ENCODE data around the gene CST7. TPM values are rescaled to one million over a fixed set of nuclear protein-coding genes. Genes with fewer than 3 reads are reported as not detected.

CST7 gene
- total RNA-seq, 2 donors from 2014 or later: not detected

GRCh38 chr20:24989162-24989561 lies 40.1 kb downstream of the CST7 start:
- H3K27me3 Mint-ChIP-seq (ENCODE audit: insufficient read depth): no peaks in the 10 kb centered on the region
- Histone ChIP-seq H3K27ac (ENCODE audit: low read depth, low read length) (no peak overlapping the region), H3K36me3 (ENCODE audit: control insufficient read depth, insufficient read depth, low read length) (peaks cover 5% of the 10 kb centered on the region), H3K9me3 (ENCODE audit: control insufficient read depth, low read length) (no peaks in the 10 kb centered on the region), H3K27me3 (ENCODE audit: control insufficient read depth, insufficient read depth, low read length, poor library complexity, severe bottlenecking) (no peaks in the 10 kb centered on the region), H3K4me1 (ENCODE audit: control insufficient read depth, insufficient read depth, low read length) (peaks cover 5% of the 10 kb centered on the region), H3K4me3 (ENCODE audit: low read length) (no peak overlapping the region), H3K9ac (ENCODE audit: extremely low read depth, low read length, poor library complexity, severe bottlenecking) (no peak overlapping the region)
- no peak overlapping the region for H3K27ac Mint-ChIP-seq
- no peaks in the 10 kb centered on the region for H3K9me3 Mint-ChIP-seq
- WGBS, 2 experiments (ENCODE audit: insufficient coverage in 1 of 2, insufficient read length in 1 of 2): 94 to 100% methylated on average over 2 to 3 of the region's 3 CpGs
- TF ChIP-seq CTCF (conservative IDR thresholded peaks at IDR 0.05): no peak
- H3K36me3 Mint-ChIP-seq (ENCODE audit: low read depth): no peaks in the 10 kb centered on the region
- H3K4me3 Mint-ChIP-seq: no peak overlapping the region
- H3K4me1 Mint-ChIP-seq: peaks cover 14% of the 10 kb centered on the region
- DNase-seq: peak; percentile 17

DNA sequence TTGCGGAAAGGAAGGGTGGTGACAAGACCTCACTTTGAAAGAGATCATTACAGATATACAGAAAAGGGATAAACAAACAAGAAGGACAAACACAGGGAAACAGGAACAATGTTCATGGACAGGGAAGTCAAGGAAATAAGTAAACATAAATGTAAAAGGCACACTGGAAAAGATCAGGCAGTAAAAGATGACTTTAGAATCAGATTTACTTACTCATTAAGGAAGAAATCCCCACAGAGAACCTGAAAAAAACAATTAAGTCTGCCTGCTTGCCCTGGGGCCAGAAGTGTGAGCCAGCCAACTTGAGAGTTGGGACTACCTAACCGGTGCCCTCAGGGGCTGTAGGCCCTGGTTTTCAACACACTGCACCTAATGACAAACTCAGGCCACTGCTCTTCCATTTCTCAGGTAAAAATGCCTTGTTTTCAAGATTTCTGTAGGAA lies 41.8 kb downstream of the CST7 start:
- H3K4me1 ChIP-seq (ENCODE audit: control insufficient read depth, insufficient read depth, low read length): peaks cover 5% of the 10 kb centered on the region
- no peak for TF ChIP-seq CTCF (conservative IDR thresholded peaks at IDR 0.05)
- WGBS, 2 experiments (ENCODE audit: insufficient coverage in 1 of 2, insufficient read length in 1 of 2): 66 to 77% methylated on average over 2 of the region's 2 CpGs
- no peak overlapping the region for H3K9ac ChIP-seq (ENCODE audit: extremely low read depth, low read length, poor library complexity, severe bottlenecking)
- H3K27ac Mint-ChIP-seq: no peak overlapping the region
- peaks cover 2% of the 10 kb centered on the region for H3K27me3 Mint-ChIP-seq (ENCODE audit: insufficient read depth)
- peak overlapping the region; percentile 85 for H3K4me3 Mint-ChIP-seq
- no peaks in the 10 kb centered on the region for H3K27me3 ChIP-seq (ENCODE audit: control insufficient read depth, insufficient read depth, low read length, poor library complexity, severe bottlenecking)
- no peaks in the 10 kb centered on the region for H3K36me3 Mint-ChIP-seq (ENCODE audit: low read depth)
- peak overlapping the region; percentile 93 for H3K4me3 ChIP-seq (ENCODE audit: low read length)
- no peaks in the 10 kb centered on the region for H3K9me3 ChIP-seq (ENCODE audit: control insufficient read depth, low read length)
- peak; percentile 41 for DNase-seq
- H3K9me3 Mint-ChIP-seq: no peaks in the 10 kb centered on the region
- H3K36me3 ChIP-seq (ENCODE audit: control insufficient read depth, insufficient read depth, low read length): peaks cover 5% of the 10 kb centered on the region
- peaks cover 17% of the 10 kb centered on the region for H3K4me1 Mint-ChIP-seq
- no peak overlapping the region for H3K27ac ChIP-seq (ENCODE audit: low read depth, low read length)

GRCh38 chr20:24991897-24992486 lies 42.9 kb downstream of the CST7 start:
- H3K9ac ChIP-seq (ENCODE audit: extremely low read depth, low read length, poor library complexity, severe bottlenecking): peak overlapping the region; percentile 63
- H3K36me3 ChIP-seq (ENCODE audit: control insufficient read depth, insufficient read depth, low read length): peaks cover 5% of the 10 kb centered on the region
- H3K36me3 Mint-ChIP-seq (ENCODE audit: low read depth): no peaks in the 10 kb centered on the region
- H3K27ac ChIP-seq (ENCODE audit: low read depth, low read length): no peak overlapping the region
- TF ChIP-seq CTCF (conservative IDR thresholded peaks at IDR 0.05): no peak
- no peaks in the 10 kb centered on the region for H3K9me3 ChIP-seq (ENCODE audit: control insufficient read depth, low read length)
- no peaks in the 10 kb centered on the region for H3K9me3 Mint-ChIP-seq
- peak overlapping the region; percentile 92 for H3K27ac Mint-ChIP-seq
- H3K4me1 ChIP-seq (ENCODE audit: control insufficient read depth, insufficient read depth, low read length): peaks cover 5% of the 10 kb centered on the region
- 2 to 3% methylated on average over 28 to 36 of the region's 36 CpGs for WGBS, 2 experiments (ENCODE audit: insufficient coverage in 1 of 2, insufficient read length in 1 of 2)
- no peak for DNase-seq
- H3K4me1 Mint-ChIP-seq: peaks cover 17% of the 10 kb centered on the region
- peaks cover 8% of the 10 kb centered on the region for H3K27me3 ChIP-seq (ENCODE audit: control insufficient read depth, insufficient read depth, low read length, poor library complexity, severe bottlenecking)
- peak overlapping the region; percentile 85 for H3K4me3 Mint-ChIP-seq
- peak overlapping the region; percentile 93 for H3K4me3 ChIP-seq (ENCODE audit: low read length)
- H3K27me3 Mint-ChIP-seq (ENCODE audit: insufficient read depth): peaks cover 11% of the 10 kb centered on the region
